NCI-H82 (cell line): ENCODE results near the gene SOST.

ENCODE experiments used
- DNase-seq: peaks from one replicate; lab custom pipeline; 2025; lab: John Stamatoyannopoulos, UW

The SOST gene

DNA sequence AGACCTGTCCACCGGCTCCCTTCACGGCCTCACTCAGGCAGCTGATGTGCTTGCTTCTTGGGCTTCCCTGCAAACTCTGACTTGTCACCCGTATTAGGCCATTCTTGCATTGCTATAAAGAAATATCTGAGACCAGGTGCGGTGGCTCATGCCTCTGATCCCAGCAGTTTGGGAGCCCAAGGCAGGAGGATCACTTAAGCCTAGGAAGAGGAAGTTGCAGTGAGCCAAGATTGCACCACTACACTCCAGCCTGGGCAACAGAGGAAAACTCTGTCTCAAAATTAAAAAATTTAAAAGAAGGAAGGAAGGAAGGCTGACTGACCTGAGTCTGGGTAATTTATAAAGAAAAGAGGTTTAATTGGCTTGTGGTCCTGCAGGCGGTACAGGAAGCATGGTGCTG, 17.0 kb downstream of the SOST start:
- DNase-seq: no peak

GRCh38 chr17:43740541-43740940, 18.1 kb downstream of the SOST start:
- DNase-seq: no peak

- no peak for DNase-seq
Measured at GRCh38 chr17:43737722-43738121, 20.9 kb downstream of the SOST start.

DNA sequence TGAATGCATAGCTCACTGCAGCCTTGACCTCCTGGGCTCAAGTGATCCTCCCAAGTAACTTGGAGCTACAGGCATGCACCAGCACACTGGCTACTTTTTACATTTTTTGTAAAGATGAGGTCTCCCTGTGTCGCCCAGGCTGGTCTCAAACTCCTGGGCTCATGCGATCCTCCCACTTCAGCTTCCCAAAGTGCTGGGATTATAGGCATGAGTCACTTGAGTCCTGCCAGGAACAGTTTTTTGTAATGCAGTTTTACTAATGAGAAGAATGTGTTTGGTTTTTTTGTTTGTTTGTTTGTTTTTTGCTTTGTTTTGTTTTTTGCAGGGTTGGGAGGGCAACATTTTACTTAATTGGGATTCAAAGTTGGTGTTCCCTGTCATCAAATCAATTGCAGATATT, 22.2 kb downstream of the SOST start:
- DNase-seq: no peak

- no peak for DNase-seq
Measured at GRCh38 chr17:43734376-43734775, 24.2 kb downstream of the SOST start.

DNA sequence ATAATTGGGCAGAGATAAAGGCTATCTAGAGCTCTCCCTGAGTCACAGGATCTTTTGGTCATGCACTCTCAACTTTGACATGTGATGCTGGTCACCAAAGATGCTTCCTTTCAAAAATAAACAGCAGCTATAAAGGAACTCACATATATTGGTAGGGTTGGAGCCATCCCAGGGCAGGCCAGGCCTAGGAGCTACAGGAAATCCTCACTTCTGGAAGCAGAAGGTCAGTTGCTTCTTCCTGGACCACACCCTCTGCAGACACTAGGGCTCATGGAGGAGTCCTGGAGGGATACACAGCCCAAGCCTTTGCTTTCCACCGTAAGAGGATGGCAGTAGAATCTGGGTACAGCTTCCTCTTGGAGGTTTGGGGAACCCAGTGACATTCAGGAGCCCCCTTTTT, 24.6 kb downstream of the SOST start:
- no peak for DNase-seq

DNA sequence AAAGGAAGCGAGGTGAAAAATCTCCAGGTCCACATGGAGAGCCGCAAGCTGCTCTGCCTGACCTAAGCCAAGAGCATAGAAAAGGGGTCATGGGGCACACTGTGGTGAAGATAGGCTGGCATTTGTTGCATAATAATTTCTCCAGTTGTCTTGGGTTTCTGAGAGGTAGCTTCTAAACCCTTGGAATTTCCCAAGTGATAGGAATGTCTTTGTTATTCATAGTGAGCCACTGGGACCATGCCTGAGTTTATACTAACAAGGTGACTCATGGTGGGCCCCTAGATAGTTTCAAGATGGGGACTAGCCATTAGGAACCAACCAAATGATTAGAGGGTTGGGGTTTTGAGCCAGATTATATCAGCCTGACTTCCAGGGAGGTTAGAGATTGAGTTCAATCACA, 25.6 kb downstream of the SOST start:
- no peak for DNase-seq

GRCh38 chr17:43728081-43728480, 30.5 kb downstream of the SOST start:
- DNase-seq: no peak

DNA sequence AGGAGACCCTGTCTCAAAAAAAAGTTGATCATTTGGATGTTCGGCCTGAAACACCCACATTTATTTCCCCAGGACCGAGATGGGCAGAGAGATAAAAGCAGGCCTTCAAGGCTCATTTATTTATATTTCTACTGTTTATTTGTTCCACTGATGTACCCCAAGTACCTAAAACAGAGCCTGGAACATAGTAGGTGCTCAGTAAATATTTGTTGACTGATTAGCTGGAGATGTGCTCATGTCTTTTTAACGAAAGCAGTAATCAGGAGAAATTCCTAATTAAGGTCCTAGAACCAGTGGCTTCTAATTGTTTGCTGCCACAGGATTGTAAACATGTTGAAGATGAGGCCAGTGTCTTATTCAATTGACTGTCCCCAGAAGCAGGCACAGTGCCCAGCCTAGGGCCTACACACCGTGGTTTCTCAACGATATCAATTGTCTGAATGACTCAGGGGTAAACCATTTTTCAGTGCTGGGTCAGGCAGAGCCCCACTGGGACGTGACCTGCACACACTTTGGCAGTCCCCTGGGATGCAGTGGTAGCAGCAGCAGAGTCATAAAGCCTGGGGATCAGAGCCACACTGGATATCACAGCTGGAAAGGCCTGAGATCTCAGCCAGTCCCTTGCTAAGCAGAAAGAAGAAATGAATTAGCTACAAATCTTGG, 34.8 kb downstream of the SOST start:
- no peak for DNase-seq

DNA sequence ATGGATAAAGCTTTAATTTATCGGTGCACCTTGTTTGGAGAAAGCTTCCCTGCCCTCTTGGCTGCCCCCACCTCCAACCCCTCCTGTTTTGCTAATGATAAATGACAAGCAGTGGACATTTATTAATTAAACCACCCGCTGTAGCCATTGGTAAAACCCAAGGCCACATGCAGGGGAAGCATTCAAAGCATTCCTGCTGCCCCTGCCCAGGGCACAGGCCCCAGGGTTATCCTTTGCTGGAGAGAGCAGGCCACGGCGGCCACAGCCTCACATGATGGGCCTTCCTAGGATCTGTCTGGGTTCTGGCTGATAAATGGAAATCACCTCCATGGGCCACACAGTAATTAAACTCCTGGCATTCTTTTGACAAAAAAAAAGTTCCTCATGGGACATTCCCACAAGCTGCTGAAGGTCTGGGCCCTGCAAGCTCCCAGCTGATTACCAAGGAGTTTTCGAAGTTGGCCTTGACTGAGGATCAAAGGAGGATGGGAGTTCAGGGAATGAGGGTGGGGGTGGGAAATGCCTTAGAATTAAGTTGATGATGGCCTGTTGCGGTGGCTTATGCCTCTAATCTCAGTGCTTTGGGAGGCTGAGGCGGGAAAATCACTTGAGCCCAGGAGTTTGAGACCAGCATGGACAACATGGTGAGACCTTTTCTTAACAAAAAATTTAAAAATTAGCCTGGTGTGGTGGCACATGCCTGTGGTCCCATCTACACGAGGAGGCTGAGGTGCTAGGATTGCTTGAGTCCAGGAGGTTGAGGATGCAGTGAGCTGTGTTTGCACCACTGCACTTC, 35.5 kb downstream of the SOST start:
- peak; percentile 20 for DNase-seq

DNA sequence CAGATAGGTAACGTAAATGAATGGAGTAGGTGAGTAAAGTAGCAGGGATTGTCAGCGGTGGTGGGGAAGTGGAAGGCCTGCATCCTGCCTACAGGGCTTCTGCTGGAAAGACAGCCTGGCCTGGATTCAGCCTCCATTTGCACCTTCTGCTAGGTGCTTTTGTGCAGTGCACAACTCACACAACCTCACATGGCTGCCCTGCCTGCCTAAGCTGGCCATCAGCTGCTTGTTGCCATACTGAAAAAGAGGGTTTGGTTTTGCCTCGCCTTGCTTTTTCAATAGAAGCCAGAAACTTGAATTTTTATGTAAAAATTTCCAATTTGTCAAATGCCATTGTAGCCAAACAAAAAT, 36.3 kb downstream of the SOST start:
- DNase-seq: no peak

- DNase-seq: no peak
Measured at GRCh38 chr17:43721537-43722268, 36.9 kb downstream of the SOST start.

DNA sequence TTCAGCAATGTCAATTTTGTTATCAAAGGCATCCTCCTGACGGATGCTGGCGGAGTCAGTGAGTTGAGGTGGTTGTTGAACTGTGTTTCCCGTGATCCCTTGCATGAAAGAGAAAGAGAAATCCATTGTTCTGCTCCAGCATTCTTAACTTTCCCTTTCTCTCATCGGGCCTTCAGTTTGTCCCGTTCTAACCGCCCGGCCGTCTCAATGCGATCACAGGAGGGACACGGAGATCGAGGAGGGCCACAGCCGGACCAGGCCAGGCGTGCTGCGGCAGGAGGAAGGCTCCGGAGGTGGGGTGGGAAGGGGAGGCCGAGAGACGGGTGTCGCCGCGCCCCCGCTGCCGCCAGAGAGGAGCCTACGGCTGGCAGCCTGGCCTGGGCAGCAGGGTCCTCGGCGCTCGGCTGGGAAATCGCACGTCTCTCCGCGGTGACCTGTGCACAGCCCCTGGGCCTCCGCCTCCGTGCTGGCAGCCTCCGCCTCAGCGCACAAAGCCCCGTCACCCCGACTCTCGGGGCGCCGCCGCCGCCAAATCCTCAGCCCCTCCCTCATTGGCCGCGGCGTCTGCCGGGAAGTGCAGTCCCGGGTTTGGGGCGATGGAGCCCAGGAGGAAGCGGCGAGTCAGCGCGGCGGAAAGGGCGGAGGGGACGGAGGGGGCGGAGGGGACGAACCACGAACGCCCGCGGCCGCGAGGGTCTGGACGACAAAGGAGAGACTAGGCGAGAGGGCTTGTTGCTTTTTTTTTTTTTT, 38.1 kb downstream of the SOST start:
- DNase-seq: peak; percentile 47

GRCh38 chr17:43719578-43719977, 39.0 kb downstream of the SOST start:
- DNase-seq: no peak

DNA sequence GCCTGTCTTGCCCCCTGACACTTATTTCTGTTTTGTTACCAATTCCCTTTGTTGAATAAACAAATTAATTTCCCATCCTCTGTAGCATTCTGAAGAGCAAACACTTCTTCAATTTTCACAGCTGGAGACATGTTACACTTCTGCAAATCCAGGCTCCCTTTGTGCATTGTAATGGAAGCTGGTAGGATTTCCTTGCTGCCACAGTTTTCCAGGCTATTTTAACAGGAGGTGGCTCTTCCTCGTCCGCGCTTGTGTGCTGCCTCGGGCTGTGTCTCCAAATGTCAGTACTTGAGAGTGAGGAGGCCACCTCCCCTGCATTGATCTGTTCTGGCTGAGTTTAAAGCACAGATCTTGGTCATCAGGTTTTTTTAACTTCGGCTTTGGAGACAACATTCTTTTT, 40.0 kb downstream of the SOST start:
- no peak for DNase-seq

DNA sequence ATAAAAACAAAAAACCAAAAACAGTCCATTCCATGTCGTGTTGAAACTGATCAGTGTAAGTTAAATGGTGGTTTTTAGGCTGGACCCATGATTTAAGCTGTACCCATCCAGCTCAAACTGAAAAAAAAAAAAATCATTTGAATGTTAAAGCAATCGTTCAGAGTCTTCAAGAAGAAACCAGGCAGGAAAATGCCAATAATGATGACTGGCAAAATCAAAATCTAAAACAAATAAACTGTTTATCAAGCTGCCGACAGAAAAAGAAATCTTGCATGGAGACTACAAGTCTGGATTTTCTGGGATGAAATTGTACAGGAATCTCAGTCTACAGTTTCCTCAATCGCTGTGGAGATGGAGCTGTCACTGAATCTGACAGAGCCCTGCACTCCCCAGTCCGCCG, 40.7 kb downstream of the SOST start:
- no peak for DNase-seq

DNA sequence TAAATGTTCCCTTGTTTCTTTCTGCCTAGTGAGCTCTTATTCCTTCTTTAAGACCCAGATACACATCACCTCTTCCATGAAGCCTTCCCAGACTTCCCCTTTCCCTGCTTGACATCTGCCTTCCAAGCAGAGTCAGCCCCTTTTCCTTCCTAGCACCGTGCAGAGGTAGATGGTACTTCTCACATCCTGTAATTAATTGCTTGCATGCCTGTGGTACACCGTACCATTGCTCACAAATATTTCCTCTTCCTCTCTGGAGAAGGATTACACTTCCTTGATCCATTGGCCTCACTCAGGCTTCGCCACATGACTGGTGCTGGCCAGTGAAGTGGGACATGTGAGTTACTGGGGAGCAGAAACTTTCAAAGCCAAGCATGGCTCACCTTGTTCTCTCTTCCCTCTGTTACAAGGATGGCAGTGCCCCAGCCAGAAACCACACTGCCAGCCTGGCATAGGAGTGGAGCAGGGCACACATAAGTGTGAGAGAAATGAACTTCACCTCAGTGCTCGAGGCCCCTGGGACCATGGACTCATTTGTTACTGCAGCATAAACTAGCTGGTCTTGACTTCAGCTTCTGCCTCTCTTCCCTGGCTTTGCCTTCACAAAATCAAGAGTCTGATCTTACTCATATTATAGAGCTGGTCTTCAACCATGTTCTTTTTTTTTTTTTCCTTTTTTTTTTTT, 44.0 kb downstream of the SOST start:
- DNase-seq: no peak

DNA sequence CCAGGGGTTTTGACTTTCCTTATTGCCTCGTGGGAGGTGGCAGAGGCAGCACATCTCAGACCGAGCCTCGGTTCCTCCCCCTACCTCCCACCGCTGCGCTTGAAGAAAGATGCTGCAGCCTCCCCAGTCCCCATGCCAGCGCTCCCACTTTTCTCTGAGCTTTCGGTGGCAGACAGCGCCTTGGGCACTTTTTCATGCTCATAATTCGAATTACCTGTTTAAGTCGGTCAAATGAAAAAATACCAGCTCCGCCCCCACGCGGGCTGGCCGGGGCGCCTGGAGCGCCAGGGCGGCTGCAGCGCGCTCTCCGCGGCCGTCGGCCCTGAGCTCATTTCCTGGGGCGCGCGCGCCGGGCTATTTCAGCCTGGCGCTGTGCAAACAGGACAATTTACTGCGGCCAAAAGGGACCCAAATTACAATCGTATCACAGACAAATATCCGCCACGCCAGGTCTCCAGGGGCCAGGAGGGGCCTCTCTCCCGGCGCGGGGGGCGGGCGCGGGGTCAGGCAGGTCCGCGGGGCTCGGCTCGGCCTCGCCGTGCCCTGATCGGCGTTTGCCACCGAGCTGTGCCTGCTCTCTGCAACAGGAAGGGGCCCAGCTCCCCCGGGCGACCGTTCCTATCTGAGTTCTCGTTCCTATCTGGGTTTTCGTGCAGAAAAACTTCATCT, 45.0 kb downstream of the SOST start:
- DNase-seq: no peak

DNA sequence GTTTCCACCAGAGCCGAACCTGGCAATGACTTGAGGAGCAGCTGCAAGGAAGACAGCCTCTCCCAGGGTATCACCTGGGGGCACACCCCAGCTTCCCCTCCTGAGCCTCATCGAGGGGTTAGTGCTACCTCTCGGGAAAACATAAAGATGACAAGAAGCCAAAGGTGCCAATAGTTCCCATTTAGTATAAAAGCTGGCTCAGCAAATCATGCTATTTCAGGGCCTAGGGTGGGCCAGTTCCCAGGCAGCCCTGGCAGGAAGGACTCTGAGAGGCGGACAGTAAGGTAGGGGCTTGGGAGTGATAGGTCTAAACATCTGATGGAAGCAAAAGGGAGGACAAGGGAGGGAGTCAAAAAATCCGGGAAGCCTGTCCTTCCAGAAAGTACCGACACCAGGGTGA, 46.2 kb downstream of the SOST start:
- no peak for DNase-seq

- no peak for DNase-seq
Measured at GRCh38 chr17:43710101-43710500, 48.5 kb downstream of the SOST start.

GRCh38 chr17:43709210-43709609, 49.4 kb downstream of the SOST start:
- DNase-seq: no peak
